ENCODE data around the gene MYLK3. TPM values are rescaled to one million over a fixed set of nuclear protein-coding genes. Genes with fewer than 3 reads are reported as not detected.

The MYLK3 gene
- total RNA-seq, 2 experiments from 2014 or later = 0.38 TPM; not detected in 1

- Mint-ChIP-seq H3K9me3 (peaks cover 5% of the 10 kb centered on the region), H3K27ac (no peak overlapping the region), H3K4me3 (no peak overlapping the region), H3K36me3 (ENCODE audit: low read depth) (no peaks in the 10 kb centered on the region), H3K4me1 (ENCODE audit: low read depth) (no peaks in the 10 kb centered on the region), H3K27me3 (no peaks in the 10 kb centered on the region)
- Histone ChIP-seq H3K27me3 (ENCODE audit: control insufficient read depth in 1 of 2, insufficient read depth in 2 of 2, low read length in 2 of 2) (no peaks in the 10 kb centered on the region), H3K9me3 (ENCODE audit: control insufficient read depth in 1 of 2, insufficient read depth in 1 of 2, low read length in 2 of 2) (no peaks in the 10 kb centered on the region), H3K4me3 (ENCODE audit: low read length) (no peak overlapping the region), H3K36me3 (ENCODE audit: insufficient read depth, low read length) (no peaks in the 10 kb centered on the region), H3K27ac (ENCODE audit: low read depth in 1 of 2, low read length in 2 of 2) (no peak overlapping the region), H3K4me1 (ENCODE audit: insufficient read depth, low read length) (no peaks in the 10 kb centered on the region)
- CTCF ChIA-PET = no interaction called here
- intact Hi-C loops (cut with DNase I, micrococcal nuclease) = no loop called here
- POLR2A ChIA-PET = no interaction called here
- TF ChIP-seq CTCF (IDR thresholded peaks at IDR 0.05) = no peak
- ATAC-seq (ENCODE audit: poor library complexity) = no peak
- DNase-seq = no peak
These were observed 18.7 kb downstream of the MYLK3 start for GRCh38 chr16:46729326-46729995.

- Mint-ChIP-seq H3K4me1 (ENCODE audit: low read depth) (no peaks in the 10 kb centered on the region), H3K27ac (no peak overlapping the region), H3K36me3 (ENCODE audit: low read depth) (no peaks in the 10 kb centered on the region), H3K4me3 (no peak overlapping the region), H3K9me3 (peaks cover 5% of the 10 kb centered on the region), H3K27me3 (no peaks in the 10 kb centered on the region)
- Histone ChIP-seq H3K27ac (ENCODE audit: low read depth in 1 of 2, low read length in 2 of 2) (no peak overlapping the region), H3K4me1 (ENCODE audit: insufficient read depth, low read length) (no peaks in the 10 kb centered on the region), H3K36me3 (ENCODE audit: insufficient read depth, low read length) (no peaks in the 10 kb centered on the region), H3K9me3 (ENCODE audit: control insufficient read depth in 1 of 2, insufficient read depth in 1 of 2, low read length in 2 of 2) (peaks cover 0 to under 1% of the 10 kb centered on the region in 2 experiments), H3K4me3 (ENCODE audit: low read length) (no peak overlapping the region), H3K27me3 (ENCODE audit: control insufficient read depth in 1 of 2, insufficient read depth in 2 of 2, low read length in 2 of 2) (no peaks in the 10 kb centered on the region)
- DNase-seq = no peak
- intact Hi-C loops (cut with DNase I, micrococcal nuclease) = no loop called here
- ChIA-PET POLR2A (no interaction called here), CTCF (no interaction called here)
- no peak for TF ChIP-seq CTCF (IDR thresholded peaks at IDR 0.05)
- ATAC-seq (ENCODE audit: poor library complexity) = no peak
These were observed 19.3 kb downstream of the MYLK3 start for GRCh38 chr16:46728806-46729205.

- no peaks in the 10 kb centered on the region for H3K36me3 Mint-ChIP-seq (ENCODE audit: low read depth)
- CTCF ChIA-PET = no interaction called here
These were observed 20.5 kb downstream of the MYLK3 start for GRCh38 chr16:46727630-46728029.

More at GRCh38 chr16:46727630-46728029, 20.5 kb downstream of the MYLK3 start:
- Mint-ChIP-seq H3K4me3 (no peak overlapping the region), H3K9me3 (peaks cover 5% of the 10 kb centered on the region), H3K27me3 (no peaks in the 10 kb centered on the region), H3K4me1 (ENCODE audit: low read depth) (no peaks in the 10 kb centered on the region), H3K27ac (no peak overlapping the region)
- no peak for DNase-seq
- no peaks in the 10 kb centered on the region for H3K27me3 ChIP-seq (ENCODE audit: control insufficient read depth in 1 of 2, insufficient read depth in 2 of 2, low read length in 2 of 2)
- no peak overlapping the region for H3K27ac ChIP-seq (ENCODE audit: low read depth in 1 of 2, low read length in 2 of 2)
- no peak for TF ChIP-seq CTCF (IDR thresholded peaks at IDR 0.05)
- H3K9me3 ChIP-seq (ENCODE audit: control insufficient read depth in 1 of 2, insufficient read depth in 1 of 2, low read length in 2 of 2) = peaks cover 0 to 4% of the 10 kb centered on the region in 2 experiments
- H3K4me1 ChIP-seq (ENCODE audit: insufficient read depth, low read length) = no peaks in the 10 kb centered on the region
- POLR2A ChIA-PET = no interaction called here
- intact Hi-C loops (cut with DNase I, micrococcal nuclease) = no loop called here
- H3K36me3 ChIP-seq (ENCODE audit: insufficient read depth, low read length) = no peaks in the 10 kb centered on the region
- no peak for ATAC-seq (ENCODE audit: poor library complexity)
- no peak overlapping the region for H3K4me3 ChIP-seq (ENCODE audit: low read length)

Measured in CD4-positive, alpha-beta T cell (primary cell).